GM18505 (cell line): ENCODE results near the gene FLRT3.

ENCODE experiments used
- ATAC-seq: cut with Tn5 transposase; IDR thresholded peaks from one replicate; pipeline ENCODE4 v1.9.1; 2021; ENCODE audit not compliant: unreplicated experiment
- POLR2A ChIP-seq: IDR thresholded peaks from 4 replicates; pipeline ENCODE4 v1.6.1; 2011; ENCODE audit warnings: borderline replicate concordance; ENCODE audit not compliant: insufficient read depth, insufficient read length; ENCODE audit errors: extremely low read depth

Gene FLRT3

GRCh38 chr20:14343491-14344065, 6.2 kb upstream of the FLRT3 start:
- ATAC-seq, result no peak
- no peak for TF ChIP-seq POLR2A

GRCh38 chr20:14342918-14343317, 5.5 kb upstream of the FLRT3 start:
- TF ChIP-seq POLR2A, result no peak
- ATAC-seq, result no peak

GRCh38 chr20:14341801-14342200, 4.4 kb upstream of the FLRT3 start:
- TF ChIP-seq POLR2A, result no peak
- ATAC-seq, result no peak

GRCh38 chr20:14336686-14337085, 726 bp downstream of the FLRT3 start:
- no peak for ATAC-seq
- no peak for TF ChIP-seq POLR2A

- no peak for TF ChIP-seq POLR2A
- ATAC-seq, result no peak
These were observed 2.4 kb downstream of the FLRT3 start for GRCh38 chr20:14335052-14335451.

GRCh38 chr20:14334306-14334930, 3.0 kb downstream of the FLRT3 start:
- TF ChIP-seq POLR2A, result no peak
- no peak for ATAC-seq

- TF ChIP-seq POLR2A, result no peak
- no peak for ATAC-seq
These were observed 3.7 kb downstream of the FLRT3 start for GRCh38 chr20:14333721-14334120.

- TF ChIP-seq POLR2A, result no peak
- ATAC-seq, result no peak
These were observed 4.5 kb downstream of the FLRT3 start for GRCh38 chr20:14332866-14333265.

- ATAC-seq, result no peak
- no peak for TF ChIP-seq POLR2A
These were observed 5.8 kb downstream of the FLRT3 start for GRCh38 chr20:14331646-14332045.

GRCh38 chr20:14319704-14320103, 17.7 kb downstream of the FLRT3 start:
- no peak for TF ChIP-seq POLR2A
- no peak for ATAC-seq

- ATAC-seq, result no peak
- TF ChIP-seq POLR2A, result no peak
These were observed 23.9 kb downstream of the FLRT3 start for GRCh38 chr20:14313341-14314020.

GRCh38 chr20:14312001-14312400, 25.4 kb downstream of the FLRT3 start:
- no peak for TF ChIP-seq POLR2A
- ATAC-seq, result no peak

GRCh38 chr20:14310977-14311627, 26.3 kb downstream of the FLRT3 start:
- no peak for ATAC-seq
- no peak for TF ChIP-seq POLR2A

GRCh38 chr20:14307956-14308355, 29.5 kb downstream of the FLRT3 start:
- ATAC-seq, result no peak
- TF ChIP-seq POLR2A, result no peak
